ENCODE results near the gene ARL15.

ARL15 gene

DNA sequence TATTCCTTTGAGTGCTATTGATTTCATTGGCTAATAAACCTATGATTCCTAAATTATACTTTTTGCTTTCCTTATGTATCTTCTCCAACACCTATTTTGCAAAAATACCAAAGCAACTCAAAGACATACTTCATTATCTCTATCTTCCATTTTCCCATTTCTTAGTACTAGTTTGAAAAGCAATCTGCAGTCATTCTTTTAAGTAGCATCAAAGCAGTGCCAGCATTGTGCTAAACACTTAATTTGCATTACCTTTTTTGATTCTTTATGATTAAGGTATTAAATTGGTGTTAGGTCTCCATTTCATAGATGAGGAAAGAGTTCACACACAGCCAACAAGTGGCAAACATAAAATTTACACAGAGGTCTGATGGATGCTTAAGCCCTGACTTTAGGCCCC lies 330.3 kb downstream of the ARL15 start:
- H2AFZ ChIP-seq (ENCODE audit: low read depth, low read length), result no peak overlapping the region
- H3K4me1 ChIP-seq (ENCODE audit: low read length), result no peaks in the 10 kb centered on the region
- no peaks in the 10 kb centered on the region for H4K20me1 ChIP-seq (ENCODE audit: insufficient read depth, low read length)
- H3K9me3 ChIP-seq (ENCODE audit: insufficient read depth, low read length), result no peaks in the 10 kb centered on the region
- H3K4me3 ChIP-seq (ENCODE audit: low read length), result no peak overlapping the region
- H3K36me3 ChIP-seq (replicated peaks; ENCODE audit: low read depth, low read length), result no peaks in the 10 kb centered on the region
- no peak overlapping the region for H3K9ac ChIP-seq (ENCODE audit: low read length)
- no peak overlapping the region for H3K4me2 ChIP-seq (ENCODE audit: low read length)
- H3K27ac ChIP-seq (ENCODE audit: low read length), result no peak overlapping the region
- H3K79me2 ChIP-seq (ENCODE audit: low read length), result no peaks in the 10 kb centered on the region
- TF ChIP-seq, protein P1, sequence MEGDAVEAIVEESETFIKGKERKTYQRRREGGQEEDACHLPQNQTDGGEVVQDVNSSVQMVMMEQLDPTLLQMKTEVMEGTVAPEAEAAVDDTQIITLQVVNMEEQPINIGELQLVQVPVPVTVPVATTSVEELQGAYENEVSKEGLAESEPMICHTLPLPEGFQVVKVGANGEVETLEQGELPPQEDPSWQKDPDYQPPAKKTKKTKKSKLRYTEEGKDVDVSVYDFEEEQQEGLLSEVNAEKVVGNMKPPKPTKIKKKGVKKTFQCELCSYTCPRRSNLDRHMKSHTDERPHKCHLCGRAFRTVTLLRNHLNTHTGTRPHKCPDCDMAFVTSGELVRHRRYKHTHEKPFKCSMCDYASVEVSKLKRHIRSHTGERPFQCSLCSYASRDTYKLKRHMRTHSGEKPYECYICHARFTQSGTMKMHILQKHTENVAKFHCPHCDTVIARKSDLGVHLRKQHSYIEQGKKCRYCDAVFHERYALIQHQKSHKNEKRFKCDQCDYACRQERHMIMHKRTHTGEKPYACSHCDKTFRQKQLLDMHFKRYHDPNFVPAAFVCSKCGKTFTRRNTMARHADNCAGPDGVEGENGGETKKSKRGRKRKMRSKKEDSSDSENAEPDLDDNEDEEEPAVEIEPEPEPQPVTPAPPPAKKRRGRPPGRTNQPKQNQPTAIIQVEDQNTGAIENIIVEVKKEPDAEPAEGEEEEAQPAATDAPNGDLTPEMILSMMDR (IDR thresholded peaks at IDR 0.05; ENCODE audit: low read depth, low read length), result no peak
- TF ChIP-seq EZH2phosphoT487 (IDR thresholded peaks at IDR 0.05; ENCODE audit: low read depth), result no peak
- H3K27me3 ChIP-seq (ENCODE audit: low read depth, low read length), result no peaks in the 10 kb centered on the region

DNA sequence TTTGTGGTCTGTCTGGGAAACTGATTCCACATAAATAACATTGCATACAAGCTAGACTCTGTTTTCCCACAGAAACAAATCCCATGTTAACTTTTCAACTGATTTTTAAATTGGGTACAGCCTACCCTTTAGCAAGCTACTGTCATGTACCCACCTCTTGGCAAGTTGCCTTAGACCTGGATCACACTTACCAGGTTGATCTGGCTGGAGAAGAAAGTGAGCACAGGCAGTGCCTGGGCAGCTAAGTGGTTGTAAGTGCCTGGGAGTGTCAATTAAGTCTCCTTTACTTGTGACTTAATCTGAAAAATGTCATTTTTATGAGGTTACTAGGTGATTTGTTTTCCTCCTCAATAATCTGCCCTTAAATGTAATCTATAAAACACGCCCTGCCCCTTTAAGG lies 336.4 kb downstream of the ARL15 start:
- no peak overlapping the region for H3K4me2 ChIP-seq (ENCODE audit: low read length)
- H3K79me2 ChIP-seq (ENCODE audit: low read length), result no peaks in the 10 kb centered on the region
- no peaks in the 10 kb centered on the region for H3K4me1 ChIP-seq (ENCODE audit: low read length)
- TF ChIP-seq EZH2phosphoT487 (IDR thresholded peaks at IDR 0.05; ENCODE audit: low read depth), result no peak
- TF ChIP-seq, protein P1 (IDR thresholded peaks at IDR 0.05; ENCODE audit: low read depth, low read length), result no peak
- no peaks in the 10 kb centered on the region for H3K36me3 ChIP-seq (replicated peaks; ENCODE audit: low read depth, low read length)
- H3K27me3 ChIP-seq (ENCODE audit: low read depth, low read length), result no peaks in the 10 kb centered on the region
- H3K27ac ChIP-seq (ENCODE audit: low read length), result no peak overlapping the region
- H4K20me1 ChIP-seq (ENCODE audit: insufficient read depth, low read length), result no peaks in the 10 kb centered on the region
- H3K4me3 ChIP-seq (ENCODE audit: low read length), result no peak overlapping the region
- H3K9me3 ChIP-seq (ENCODE audit: insufficient read depth, low read length), result no peaks in the 10 kb centered on the region
- H2AFZ ChIP-seq (ENCODE audit: low read depth, low read length), result no peak overlapping the region
- H3K9ac ChIP-seq (ENCODE audit: low read length), result no peak overlapping the region

DNA sequence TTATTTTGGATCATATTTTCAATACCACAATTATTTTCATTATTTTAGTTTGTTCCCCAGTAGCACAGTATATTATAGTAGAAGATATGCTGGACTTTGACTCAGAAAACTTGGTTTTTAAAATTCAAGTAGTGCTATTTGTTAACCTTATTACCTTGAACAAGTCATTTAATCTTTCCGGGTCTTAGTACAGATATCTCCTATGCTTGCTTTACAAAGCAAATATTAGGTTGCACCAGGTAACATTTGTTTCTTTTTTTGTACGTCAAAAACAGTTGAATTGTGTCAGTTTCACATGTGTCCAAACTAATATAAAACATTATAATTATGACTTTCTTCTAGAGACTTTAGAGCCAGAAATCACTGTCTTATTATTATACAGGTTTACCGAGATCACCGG lies 338.1 kb downstream of the ARL15 start:
- H2AFZ ChIP-seq (ENCODE audit: low read depth, low read length), result no peak overlapping the region
- no peaks in the 10 kb centered on the region for H3K4me1 ChIP-seq (ENCODE audit: low read length)
- H3K9ac ChIP-seq (ENCODE audit: low read length), result no peak overlapping the region
- H3K27me3 ChIP-seq (ENCODE audit: low read depth, low read length), result no peaks in the 10 kb centered on the region
- H3K9me3 ChIP-seq (ENCODE audit: insufficient read depth, low read length), result no peaks in the 10 kb centered on the region
- no peaks in the 10 kb centered on the region for H4K20me1 ChIP-seq (ENCODE audit: insufficient read depth, low read length)
- no peak overlapping the region for H3K4me2 ChIP-seq (ENCODE audit: low read length)
- H3K4me3 ChIP-seq (ENCODE audit: low read length), result no peak overlapping the region
- H3K36me3 ChIP-seq (replicated peaks; ENCODE audit: low read depth, low read length), result no peaks in the 10 kb centered on the region
- H3K79me2 ChIP-seq (ENCODE audit: low read length), result no peaks in the 10 kb centered on the region
- TF ChIP-seq EZH2phosphoT487 (IDR thresholded peaks at IDR 0.05; ENCODE audit: low read depth), result no peak
- TF ChIP-seq, protein P1 (IDR thresholded peaks at IDR 0.05; ENCODE audit: low read depth, low read length), result no peak
- H3K27ac ChIP-seq (ENCODE audit: low read length), result no peak overlapping the region

DNA sequence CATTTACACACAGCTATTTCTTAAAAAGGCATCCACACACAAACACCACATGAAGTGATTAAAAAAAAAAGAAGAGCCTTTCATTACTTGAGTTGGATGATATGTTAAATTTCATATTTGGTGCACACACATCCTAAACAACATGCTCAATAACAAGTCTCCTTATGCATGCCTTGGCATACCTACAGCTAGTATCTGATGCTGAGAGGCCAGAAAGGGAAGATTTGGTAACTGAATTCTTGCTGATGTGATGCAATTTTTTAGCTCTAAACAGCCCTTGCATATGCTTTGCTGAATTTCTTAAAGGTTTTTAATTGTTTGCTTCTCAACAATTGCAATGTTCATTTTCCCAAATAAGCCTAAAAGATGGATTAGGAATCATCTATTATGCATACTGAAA lies 338.8 kb downstream of the ARL15 start:
- Histone ChIP-seq H4K20me1 (ENCODE audit: insufficient read depth, low read length) (no peaks in the 10 kb centered on the region), H3K4me2 (ENCODE audit: low read length) (no peak overlapping the region), H3K9ac (ENCODE audit: low read length) (no peak overlapping the region), H3K9me3 (ENCODE audit: insufficient read depth, low read length) (no peaks in the 10 kb centered on the region), H3K4me1 (ENCODE audit: low read length) (no peaks in the 10 kb centered on the region), H3K27ac (ENCODE audit: low read length) (no peak overlapping the region), H3K27me3 (ENCODE audit: low read depth, low read length) (no peaks in the 10 kb centered on the region), H3K79me2 (ENCODE audit: low read length) (no peaks in the 10 kb centered on the region), H3K4me3 (ENCODE audit: low read length) (no peak overlapping the region), H2AFZ (ENCODE audit: low read depth, low read length) (no peak overlapping the region), H3K36me3 (replicated peaks; ENCODE audit: low read depth, low read length) (no peaks in the 10 kb centered on the region)
- TF ChIP-seq EZH2phosphoT487 (IDR thresholded peaks at IDR 0.05; ENCODE audit: low read depth), result no peak
- TF ChIP-seq, protein P1 (IDR thresholded peaks at IDR 0.05; ENCODE audit: low read depth, low read length), result no peak

All from OCI-LY3 (cell line).